GM23338 (cell line): Measurements from ENCODE around the gene RIPK4. TPM values are rescaled to one million over a fixed set of nuclear protein-coding genes. Genes with fewer than 3 reads are reported as not detected.

Source experiments
- ATAC-seq: fragments of 200-7000 bp; cut with Tn5 transposase; 3 replicates; pipeline ENCODE4 v1.9.1; 2020
- DNase-seq: peaks from one replicate; pipeline ENCODE4 v3.0.0-alpha.2; 2015; ENCODE audit warnings: low spot score
- H2AFZ ChIP-seq: fragments of 200-600 bp; sonication (generic); 2 replicates; pipeline ENCODE4 v1.8.0; 2016; ENCODE audit warnings: antibody characterized with exemption, mild to moderate bottlenecking, moderate library complexity
- H3F3A ChIP-seq: fragments of 200-600 bp; sonication (generic); replicated peaks from 2 replicates; pipeline ENCODE4 v1.8.0; 2017; ENCODE audit warnings: antibody characterized with exemption, mixed run types, low read depth
- H3K27ac ChIP-seq: fragments of 200-600 bp; sonication (generic); 2 replicates; pipeline ENCODE4 v1.6.1; 2016; ENCODE audit warnings: low read depth
- H3K27me3 ChIP-seq: fragments of 200-600 bp; sonication (generic); 2 replicates; pipeline ENCODE4 v1.8.0; 2016; ENCODE audit warnings: mild to moderate bottlenecking, mixed run types, moderate library complexity; ENCODE audit not compliant: insufficient read depth
- H3K36me3 ChIP-seq: fragments of 200-600 bp; sonication (generic); 2 replicates; pipeline ENCODE4 v1.8.0; 2016; ENCODE audit warnings: mild to moderate bottlenecking; ENCODE audit not compliant: insufficient read depth
- H3K4me1 ChIP-seq: fragments of 200-600 bp; sonication (generic); 2 replicates; pipeline ENCODE4 v1.8.0; 2016; ENCODE audit warnings: mild to moderate bottlenecking, moderate library complexity; ENCODE audit not compliant: insufficient read depth
- H3K4me2 ChIP-seq: fragments of 200-600 bp; sonication (generic); 2 replicates; pipeline ENCODE4 v1.7.1; 2017; ENCODE audit warnings: mixed run types
- H3K4me3 ChIP-seq: fragments of 200-600 bp; sonication (generic); 2 replicates; pipeline ENCODE4 v1.6.1; 2016; ENCODE audit warnings: mixed run types
- H3K79me2 ChIP-seq: fragments of 200-600 bp; sonication (generic); replicated peaks from 2 replicates; pipeline ENCODE4 v1.8.0; 2017; ENCODE audit warnings: mild to moderate bottlenecking; ENCODE audit not compliant: insufficient read depth
- H3K9me2 ChIP-seq: fragments of 200-600 bp; sonication (generic); 2 replicates; pipeline ENCODE4 v1.8.0; 2017; ENCODE audit not compliant: insufficient read depth
- H4K20me1 ChIP-seq: fragments of 200-600 bp; sonication (generic); replicated peaks from 2 replicates; pipeline ENCODE4 v1.8.0; 2017; ENCODE audit warnings: mild to moderate bottlenecking; ENCODE audit not compliant: insufficient read depth
- H3K27ac Mint-ChIP-seq: 2 replicates; pipeline ENCODE4 v1.8.0; 2020; ENCODE audit warnings: inconsistent platforms, mild to moderate bottlenecking, moderate library complexity, mixed read lengths
- H3K27me3 Mint-ChIP-seq: 3 replicates; pipeline ENCODE4 v1.8.0; 2022; ENCODE audit warnings: low read depth, mild to moderate bottlenecking, moderate library complexity, mixed read lengths, inconsistent platforms; ENCODE audit not compliant: insufficient read depth, poor library complexity
- H3K36me3 Mint-ChIP-seq: 3 replicates; pipeline ENCODE4 v1.8.0; 2021; ENCODE audit warnings: low read depth, mild to moderate bottlenecking, inconsistent platforms, moderate library complexity, mixed read lengths
- H3K4me1 Mint-ChIP-seq: 3 replicates; pipeline ENCODE4 v1.8.0; 2020; ENCODE audit warnings: mild to moderate bottlenecking, inconsistent platforms, mixed read lengths
- H3K4me3 Mint-ChIP-seq: 3 replicates; pipeline ENCODE4 v1.8.0; 2021; ENCODE audit warnings: moderate library complexity, mild to moderate bottlenecking, inconsistent platforms, mixed read lengths
- H3K9me3 Mint-ChIP-seq: 3 replicates; pipeline ENCODE4 v1.8.0; 2020; ENCODE audit warnings: moderate library complexity, mild to moderate bottlenecking, inconsistent platforms, mixed read lengths
- CREB1 ChIP-seq: fragments of 250-450 bp; sonication (Bioruptor Pico); IDR thresholded peaks from 2 replicates; pipeline ENCODE4 v1.5.0; 2020; ENCODE audit warnings: low read depth, mild to moderate bottlenecking, moderate library complexity
- EZH2 ChIP-seq: fragments of 200-600 bp; sonication (generic); IDR thresholded peaks from one replicate; pipeline ENCODE4 v1.8.0; 2017; ENCODE audit warnings: antibody characterized with exemption, mild to moderate bottlenecking, low read depth; ENCODE audit not compliant: unreplicated experiment
- EZH2phosphoT487 ChIP-seq: fragments of 200-600 bp; sonication (generic); IDR thresholded peaks from one replicate; pipeline ENCODE4 v1.8.1; 2018; ENCODE audit warnings: antibody characterized with exemption; ENCODE audit not compliant: unreplicated experiment
- JUNB ChIP-seq: IDR thresholded peaks from one replicate; pipeline ENCODE4 v1.6.1; 2016; ENCODE audit warnings: antibody characterized with exemption; ENCODE audit not compliant: unreplicated experiment
- NANOG ChIP-seq: IDR thresholded peaks from 2 replicates; pipeline ENCODE4 v1.6.1; 2016; ENCODE audit warnings: antibody characterized with exemption, borderline replicate concordance
- ZNF114 ChIP-seq: fragments of 250-450 bp; sonication (Bioruptor Pico); IDR thresholded peaks from 2 replicates; pipeline ENCODE4 v1.5.0; 2020; ENCODE audit warnings: mild to moderate bottlenecking, moderate library complexity
- ZNF331 ChIP-seq: fragments of 250-450 bp; sonication (Bioruptor Pico); IDR thresholded peaks from 2 replicates; pipeline ENCODE4 v1.5.0; 2020; ENCODE audit warnings: low read depth, mild to moderate bottlenecking, moderate library complexity
- polyA plus RNA-seq: library from polyadenylated mRNA; unstranded; fragments of >200 nt; fragmentation: Nextera tagmentation; extraction: Ambion mirVana; gene quantifications from 2 replicates; pipeline ENCODE4 v1.2.1, GENCODE V29; 2016
- total RNA-seq: library from RNA; depleted of rRNA; stranded (reverse); fragments of >200 nt; shearing (Covaris generic); gene quantifications from 2 replicates; pipeline ENCODE4 v1.2.3, GENCODE V29; 2014
- TF ChIP-seq, protein P1 (sequence below): fragments of 250-450 bp; sonication (Bioruptor Pico); IDR thresholded peaks from 2 replicates; pipeline ENCODE4 v1.5.0; 2020; ENCODE audit warnings: mild to moderate bottlenecking, moderate library complexity
- TF ChIP-seq, protein P2 (sequence below), 2 experiments: fragments of 200-600 bp in 1 of 2; sonication (generic) in 1 of 2; conservative IDR thresholded peaks; 2 replicates each; pipeline versions ENCODE4 v1.5.1 to v1.6.1; 2016 to 2017; ENCODE audit warnings: antibody characterized with exemption in 2 of 2, low read depth in 2 of 2, mild to moderate bottlenecking in 2 of 2, moderate library complexity in 1 of 2

The RIPK4 gene
- total and polyA plus RNA-seq, 2 experiments from 2014 or later, result 2.5 to 9.9 TPM

DNA sequence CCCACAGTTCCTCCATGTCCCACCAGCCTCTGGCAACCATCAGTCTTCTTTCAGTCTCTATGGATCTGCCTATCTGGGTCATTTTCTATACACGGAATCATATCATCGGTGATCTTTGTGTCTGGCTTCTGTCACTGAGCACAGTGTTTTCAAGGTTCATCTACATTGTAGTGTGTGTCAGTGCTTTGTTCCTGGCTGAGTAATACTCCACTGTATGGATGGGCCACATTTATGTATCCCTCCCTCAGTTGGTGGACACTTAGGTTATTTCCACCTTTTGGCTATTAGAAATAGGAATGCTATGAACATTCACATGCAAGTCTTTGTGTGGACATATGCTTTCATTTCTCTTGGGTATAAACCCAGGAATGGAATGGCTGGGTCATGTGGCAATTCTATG, 46.6 kb downstream of the RIPK4 start:
- H4K20me1 ChIP-seq, result no peaks in the 10 kb centered on the region
- no peaks in the 10 kb centered on the region for H3K79me2 ChIP-seq
- H3K27me3 ChIP-seq, result peaks cover 13% of the 10 kb centered on the region
- TF ChIP-seq, protein P1, sequence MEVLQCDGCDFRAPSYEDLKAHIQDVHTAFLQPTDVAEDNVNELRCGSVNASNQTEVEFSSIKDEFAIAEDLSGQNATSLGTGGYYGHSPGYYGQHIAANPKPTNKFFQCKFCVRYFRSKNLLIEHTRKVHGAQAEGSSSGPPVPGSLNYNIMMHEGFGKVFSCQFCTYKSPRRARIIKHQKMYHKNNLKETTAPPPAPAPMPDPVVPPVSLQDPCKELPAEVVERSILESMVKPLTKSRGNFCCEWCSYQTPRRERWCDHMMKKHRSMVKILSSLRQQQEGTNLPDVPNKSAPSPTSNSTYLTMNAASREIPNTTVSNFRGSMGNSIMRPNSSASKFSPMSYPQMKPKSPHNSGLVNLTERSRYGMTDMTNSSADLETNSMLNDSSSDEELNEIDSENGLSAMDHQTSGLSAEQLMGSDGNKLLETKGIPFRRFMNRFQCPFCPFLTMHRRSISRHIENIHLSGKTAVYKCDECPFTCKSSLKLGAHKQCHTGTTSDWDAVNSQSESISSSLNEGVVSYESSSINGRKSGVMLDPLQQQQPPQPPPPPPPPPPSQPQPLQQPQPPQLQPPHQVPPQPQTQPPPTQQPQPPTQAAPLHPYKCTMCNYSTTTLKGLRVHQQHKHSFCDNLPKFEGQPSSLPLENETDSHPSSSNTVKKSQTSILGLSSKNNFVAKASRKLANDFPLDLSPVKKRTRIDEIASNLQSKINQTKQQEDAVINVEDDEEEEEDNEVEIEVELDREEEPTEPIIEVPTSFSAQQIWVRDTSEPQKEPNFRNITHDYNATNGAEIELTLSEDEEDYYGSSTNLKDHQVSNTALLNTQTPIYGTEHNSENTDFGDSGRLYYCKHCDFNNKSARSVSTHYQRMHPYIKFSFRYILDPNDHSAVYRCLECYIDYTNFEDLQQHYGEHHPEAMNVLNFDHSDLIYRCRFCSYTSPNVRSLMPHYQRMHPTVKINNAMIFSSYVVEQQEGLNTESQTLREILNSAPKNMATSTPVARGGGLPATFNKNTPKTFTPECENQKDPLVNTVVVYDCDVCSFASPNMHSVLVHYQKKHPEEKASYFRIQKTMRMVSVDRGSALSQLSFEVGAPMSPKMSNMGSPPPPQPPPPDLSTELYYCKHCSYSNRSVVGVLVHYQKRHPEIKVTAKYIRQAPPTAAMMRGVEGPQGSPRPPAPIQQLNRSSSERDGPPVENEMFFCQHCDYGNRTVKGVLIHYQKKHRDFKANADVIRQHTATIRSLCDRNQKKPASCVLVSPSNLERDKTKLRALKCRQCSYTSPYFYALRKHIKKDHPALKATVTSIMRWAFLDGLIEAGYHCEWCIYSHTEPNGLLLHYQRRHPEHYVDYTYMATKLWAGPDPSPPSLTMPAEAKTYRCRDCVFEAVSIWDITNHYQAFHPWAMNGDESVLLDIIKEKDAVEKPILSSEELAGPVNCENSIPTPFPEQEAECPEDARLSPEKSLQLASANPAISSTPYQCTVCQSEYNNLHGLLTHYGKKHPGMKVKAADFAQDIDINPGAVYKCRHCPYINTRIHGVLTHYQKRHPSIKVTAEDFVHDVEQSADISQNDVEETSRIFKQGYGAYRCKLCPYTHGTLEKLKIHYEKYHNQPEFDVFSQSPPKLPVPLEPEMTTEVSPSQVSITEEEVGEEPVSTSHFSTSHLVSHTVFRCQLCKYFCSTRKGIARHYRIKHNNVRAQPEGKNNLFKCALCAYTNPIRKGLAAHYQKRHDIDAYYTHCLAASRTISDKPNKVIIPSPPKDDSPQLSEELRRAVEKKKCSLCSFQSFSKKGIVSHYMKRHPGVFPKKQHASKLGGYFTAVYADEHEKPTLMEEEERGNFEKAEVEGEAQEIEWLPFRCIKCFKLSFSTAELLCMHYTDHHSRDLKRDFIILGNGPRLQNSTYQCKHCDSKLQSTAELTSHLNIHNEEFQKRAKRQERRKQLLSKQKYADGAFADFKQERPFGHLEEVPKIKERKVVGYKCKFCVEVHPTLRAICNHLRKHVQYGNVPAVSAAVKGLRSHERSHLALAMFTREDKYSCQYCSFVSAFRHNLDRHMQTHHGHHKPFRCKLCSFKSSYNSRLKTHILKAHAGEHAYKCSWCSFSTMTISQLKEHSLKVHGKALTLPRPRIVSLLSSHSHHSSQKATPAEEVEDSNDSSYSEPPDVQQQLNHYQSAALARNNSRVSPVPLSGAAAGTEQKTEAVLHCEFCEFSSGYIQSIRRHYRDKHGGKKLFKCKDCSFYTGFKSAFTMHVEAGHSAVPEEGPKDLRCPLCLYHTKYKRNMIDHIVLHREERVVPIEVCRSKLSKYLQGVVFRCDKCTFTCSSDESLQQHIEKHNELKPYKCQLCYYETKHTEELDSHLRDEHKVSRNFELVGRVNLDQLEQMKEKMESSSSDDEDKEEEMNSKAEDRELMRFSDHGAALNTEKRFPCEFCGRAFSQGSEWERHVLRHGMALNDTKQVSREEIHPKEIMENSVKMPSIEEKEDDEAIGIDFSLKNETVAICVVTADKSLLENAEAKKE (CRISPR knock-in tag), result no peak
- TF ChIP-seq JUNB (no peak), EZH2phosphoT487 (no peak), EZH2 (no peak), NANOG (no peak), ZNF114 (CRISPR knock-in tag) (no peak), CREB1 (CRISPR knock-in tag) (no peak), ZNF331 (no peak)
- TF ChIP-seq, protein P2, sequence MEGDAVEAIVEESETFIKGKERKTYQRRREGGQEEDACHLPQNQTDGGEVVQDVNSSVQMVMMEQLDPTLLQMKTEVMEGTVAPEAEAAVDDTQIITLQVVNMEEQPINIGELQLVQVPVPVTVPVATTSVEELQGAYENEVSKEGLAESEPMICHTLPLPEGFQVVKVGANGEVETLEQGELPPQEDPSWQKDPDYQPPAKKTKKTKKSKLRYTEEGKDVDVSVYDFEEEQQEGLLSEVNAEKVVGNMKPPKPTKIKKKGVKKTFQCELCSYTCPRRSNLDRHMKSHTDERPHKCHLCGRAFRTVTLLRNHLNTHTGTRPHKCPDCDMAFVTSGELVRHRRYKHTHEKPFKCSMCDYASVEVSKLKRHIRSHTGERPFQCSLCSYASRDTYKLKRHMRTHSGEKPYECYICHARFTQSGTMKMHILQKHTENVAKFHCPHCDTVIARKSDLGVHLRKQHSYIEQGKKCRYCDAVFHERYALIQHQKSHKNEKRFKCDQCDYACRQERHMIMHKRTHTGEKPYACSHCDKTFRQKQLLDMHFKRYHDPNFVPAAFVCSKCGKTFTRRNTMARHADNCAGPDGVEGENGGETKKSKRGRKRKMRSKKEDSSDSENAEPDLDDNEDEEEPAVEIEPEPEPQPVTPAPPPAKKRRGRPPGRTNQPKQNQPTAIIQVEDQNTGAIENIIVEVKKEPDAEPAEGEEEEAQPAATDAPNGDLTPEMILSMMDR (conservative IDR thresholded peaks at IDR 0.05; ENCODE audit: low read depth in 2 of 2), result no peak
- H2AFZ ChIP-seq, result no peak overlapping the region
- no peaks in the 10 kb centered on the region for H3K36me3 Mint-ChIP-seq
- no peaks in the 10 kb centered on the region; the same call in 1 of the 2 replicates for H3K4me1 ChIP-seq
- no peak overlapping the region for H3K4me3 Mint-ChIP-seq
- DNase-seq (no peak), ATAC-seq (no peak)
- H3K4me1 Mint-ChIP-seq, result peaks cover 32% of the 10 kb centered on the region
- H3K27me3 Mint-ChIP-seq, result peaks cover 16% of the 10 kb centered on the region
- no peaks in the 10 kb centered on the region for H3K9me3 Mint-ChIP-seq
- H3K27ac Mint-ChIP-seq, result no peak overlapping the region
- H3K4me3 ChIP-seq, result no peak overlapping the region
- H3K4me2 ChIP-seq, result no peak overlapping the region
- no peaks in the 10 kb centered on the region for H3K9me2 ChIP-seq
- no peak overlapping the region for H3K27ac ChIP-seq
- no peaks in the 10 kb centered on the region for H3F3A ChIP-seq
- H3K36me3 ChIP-seq, result no peaks in the 10 kb centered on the region
